HG03342 (cell line): ENCODE data around the gene ACOXL.

Experiments
- ATAC-seq: cut with Tn5 transposase; IDR thresholded peaks from one replicate; pipeline ENCODE4 v1.9.1; 2021; ENCODE audit warnings: mild to moderate bottlenecking, moderate library complexity; ENCODE audit not compliant: unreplicated experiment

ACOXL gene

DNA sequence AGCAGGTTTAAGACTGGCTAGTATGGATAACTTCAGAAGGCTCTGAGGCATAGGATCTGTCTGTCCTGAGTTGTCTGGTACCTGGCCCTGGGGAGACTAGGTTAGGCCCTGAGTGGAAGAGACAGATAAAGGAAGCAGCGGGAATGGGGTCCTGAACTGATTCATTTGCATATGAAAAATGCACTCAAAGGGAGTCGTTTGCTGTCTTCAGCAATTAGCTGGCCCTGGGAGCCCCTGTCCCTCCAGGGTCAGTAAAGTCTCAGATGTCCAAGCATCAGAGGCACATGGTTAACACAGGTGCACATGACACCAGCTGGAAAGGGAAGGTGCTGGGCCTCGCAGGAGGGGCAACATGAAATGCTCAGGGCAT, 172.4 kb downstream of the ACOXL start:
- ATAC-seq: no peak

DNA sequence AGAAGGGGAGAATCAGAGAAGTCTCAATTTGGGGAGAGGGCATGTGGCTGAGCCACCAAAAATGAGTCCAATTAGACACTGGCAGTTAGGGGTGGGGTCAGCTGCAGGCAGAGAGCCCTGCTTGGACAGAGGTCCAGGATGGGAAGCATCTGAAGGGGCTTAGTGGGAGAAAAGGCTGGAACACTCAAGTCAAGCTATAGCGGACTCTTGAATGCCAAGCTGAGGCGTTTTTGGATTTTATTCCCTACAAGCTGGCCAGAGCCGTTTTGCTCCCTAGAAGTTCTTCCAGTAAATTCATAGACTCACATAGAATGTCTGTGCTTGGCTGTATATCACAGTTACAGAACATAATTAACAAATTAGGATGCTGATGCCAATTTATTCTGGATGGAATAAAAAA, 172.8 kb downstream of the ACOXL start:
- no peak for ATAC-seq

DNA sequence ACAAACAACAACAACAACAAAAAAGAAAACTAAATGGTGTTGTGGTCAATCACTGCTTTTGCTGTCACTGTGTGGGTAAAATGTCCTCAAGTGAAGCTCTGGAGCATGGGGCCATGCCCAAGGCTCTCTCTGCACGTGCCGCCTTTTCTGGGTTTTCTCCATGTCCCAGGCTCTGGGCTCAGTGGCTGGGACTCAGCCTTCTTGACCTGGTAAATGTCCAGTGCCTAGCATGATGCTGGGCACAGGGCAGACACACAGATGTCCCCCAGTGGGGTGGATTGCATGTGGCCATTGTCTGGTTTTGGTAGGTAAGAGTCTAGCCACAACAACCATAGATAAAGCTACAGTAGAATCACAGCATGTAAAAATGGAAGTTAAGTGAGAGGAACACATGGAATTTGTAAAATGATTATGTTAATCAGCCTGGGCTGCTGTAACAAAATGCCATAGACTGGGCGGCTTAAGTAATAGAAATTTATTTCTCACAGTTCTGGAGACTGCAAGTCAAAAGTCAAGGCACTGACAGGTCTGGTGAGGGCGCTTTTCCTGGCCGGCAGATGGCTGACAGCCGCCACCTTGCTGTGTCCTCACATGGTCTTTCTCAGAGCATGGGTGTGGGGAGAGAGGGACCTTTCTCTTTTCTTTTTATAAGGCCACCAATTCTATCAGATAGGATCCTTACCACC, 174.4 kb downstream of the ACOXL start:
- ATAC-seq: no peak

DNA sequence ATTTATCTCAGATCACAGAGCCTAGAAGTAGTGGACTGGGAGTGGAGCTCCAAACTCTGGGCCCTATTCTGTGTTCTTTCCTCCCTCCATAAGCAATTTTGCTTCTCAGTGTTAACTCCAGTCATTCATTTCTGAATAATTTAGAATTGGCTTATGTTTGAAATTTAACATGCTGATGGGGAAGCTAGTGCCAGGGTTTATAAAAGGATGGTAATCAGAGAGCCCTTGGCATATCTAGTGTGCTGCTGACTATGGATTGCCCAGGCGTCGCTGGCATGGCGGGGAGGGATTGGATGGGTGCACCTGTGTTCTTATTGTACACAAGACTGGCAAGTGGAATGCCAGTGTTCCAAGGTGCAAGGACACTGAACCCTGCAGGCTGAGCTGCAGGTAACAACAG, 177.1 kb downstream of the ACOXL start:
- ATAC-seq: no peak

DNA sequence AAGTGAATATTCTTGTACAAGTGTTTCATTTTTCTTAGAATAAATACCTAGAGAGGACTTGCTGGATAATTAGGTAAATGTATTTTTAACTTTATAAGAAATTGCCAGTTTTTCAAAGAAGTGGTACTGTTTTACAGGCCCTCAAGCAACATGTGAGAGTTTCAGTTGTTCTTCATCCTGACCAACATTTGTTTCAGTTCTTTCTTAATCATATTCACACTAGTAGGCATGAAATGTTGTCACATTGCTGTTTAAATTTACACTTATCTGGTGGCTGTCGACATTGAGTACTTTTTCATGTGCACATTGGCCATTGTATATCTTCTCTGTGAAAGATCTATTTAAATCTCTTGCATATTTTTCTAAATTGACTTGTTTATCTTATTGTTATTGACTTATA, 178.1 kb downstream of the ACOXL start:
- ATAC-seq: no peak

DNA sequence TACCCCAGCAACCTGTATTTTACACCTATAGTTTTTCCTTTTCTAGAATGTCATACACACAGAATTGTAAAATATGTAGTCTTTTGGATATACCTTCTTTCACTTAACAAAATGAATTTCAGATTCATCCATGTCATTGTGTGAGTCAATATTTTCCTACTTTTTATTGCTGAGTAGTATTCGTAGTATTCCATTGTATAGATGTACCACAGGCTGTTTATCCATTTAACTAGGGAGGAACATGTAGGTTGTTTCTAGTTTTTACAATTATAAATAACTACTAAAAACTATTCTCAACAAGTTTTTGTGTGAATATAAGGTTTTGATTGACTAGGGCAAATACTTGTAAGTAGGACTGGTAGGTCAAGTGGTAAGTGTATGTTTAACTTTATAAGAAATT, 187.4 kb downstream of the ACOXL start:
- no peak for ATAC-seq

DNA sequence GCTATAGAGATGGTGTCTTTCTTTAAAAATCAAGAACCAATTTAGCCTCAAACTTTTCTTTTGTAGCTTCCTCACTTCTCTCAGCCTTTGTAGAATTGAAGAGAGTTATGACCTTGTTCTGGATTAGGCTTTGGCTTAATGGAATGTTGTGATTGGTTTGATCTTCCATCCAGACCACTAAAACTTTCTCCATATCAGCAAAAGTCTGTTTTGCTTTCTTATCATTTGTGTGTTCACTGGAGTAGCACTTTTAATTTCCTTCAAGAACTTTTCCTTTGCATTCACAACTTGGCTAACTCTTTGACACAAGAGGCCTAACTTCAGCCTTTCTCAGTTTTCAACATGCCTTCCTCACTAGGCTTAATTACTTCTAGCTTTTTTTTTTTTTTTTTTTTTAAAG, 193.1 kb downstream of the ACOXL start:
- ATAC-seq: no peak

DNA sequence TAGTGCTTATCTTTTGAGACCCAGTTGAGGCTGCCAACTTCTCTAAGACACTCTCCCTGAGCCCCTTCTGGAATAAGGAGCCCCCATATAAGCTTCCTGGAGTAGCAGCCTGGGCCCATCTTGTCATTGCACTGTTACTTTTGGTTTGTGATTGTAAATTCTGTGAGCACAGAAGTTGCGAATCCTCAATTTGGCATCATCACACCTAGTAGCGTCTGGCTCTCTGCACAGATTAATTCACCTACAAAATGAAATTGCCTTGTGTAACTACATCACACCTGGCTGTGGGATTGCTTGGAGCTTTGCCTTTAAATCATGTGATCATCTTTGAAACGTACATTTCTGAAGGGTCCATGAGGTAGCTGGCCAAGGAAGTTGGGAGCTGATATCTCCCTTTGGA, 195.2 kb downstream of the ACOXL start:
- ATAC-seq: no peak

DNA sequence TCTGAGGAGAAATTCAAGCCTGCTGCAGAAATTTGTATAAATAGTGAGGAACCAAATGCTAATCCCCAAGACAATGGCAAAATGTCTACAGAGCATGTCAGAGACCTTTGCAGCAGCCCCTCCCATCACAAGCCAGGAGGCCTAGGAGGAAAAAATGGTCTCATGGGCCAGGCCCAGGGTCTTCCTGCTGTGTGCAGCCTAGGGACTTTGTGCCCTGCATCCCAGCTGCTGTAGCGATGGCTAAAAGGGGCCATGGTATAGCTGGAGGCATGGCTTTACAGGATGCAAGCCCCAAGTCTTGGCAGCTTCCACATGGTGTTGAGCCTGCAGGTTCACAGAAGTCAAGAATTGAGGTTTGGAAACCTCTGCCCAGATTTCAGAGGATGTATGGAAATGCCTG, 197.2 kb downstream of the ACOXL start:
- ATAC-seq: no peak

DNA sequence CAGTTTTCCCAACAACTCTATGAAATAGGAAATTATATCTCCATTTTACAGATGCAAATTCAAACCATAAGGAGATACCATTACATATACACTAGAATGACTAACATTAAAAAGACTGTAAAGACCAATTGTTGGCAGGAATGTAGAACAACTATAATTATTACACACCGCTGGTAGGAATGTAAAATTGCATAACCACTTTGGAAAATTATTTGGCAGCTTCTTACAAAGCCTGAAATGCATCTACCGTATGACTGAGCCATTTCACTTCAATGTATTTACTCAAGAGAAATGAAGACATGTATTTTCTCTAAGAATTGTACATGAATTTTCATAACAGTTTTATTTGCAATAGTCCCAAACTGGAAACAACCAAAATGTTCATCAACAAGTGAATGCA, 199.3 kb downstream of the ACOXL start:
- ATAC-seq: no peak

DNA sequence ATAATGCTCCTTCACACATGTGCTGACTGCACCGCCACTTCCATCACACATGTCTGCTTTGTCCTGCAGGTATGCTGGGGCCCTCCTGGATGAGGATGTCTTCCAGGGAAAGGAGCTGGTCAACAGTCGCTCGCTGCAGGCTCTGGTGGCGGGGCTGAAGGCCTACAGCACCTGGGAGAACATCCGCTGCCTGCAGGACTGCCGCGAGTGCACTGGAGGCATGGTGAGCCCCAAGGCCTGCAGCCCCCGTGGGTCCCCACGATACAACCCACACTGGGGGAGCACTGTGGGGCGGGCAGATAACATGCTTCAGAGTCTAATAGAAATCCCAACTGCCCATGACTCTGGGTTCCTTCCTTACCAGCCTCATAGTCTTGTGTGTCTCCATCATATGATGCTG, 201.0 kb downstream of the ACOXL start:
- ATAC-seq: no peak

DNA sequence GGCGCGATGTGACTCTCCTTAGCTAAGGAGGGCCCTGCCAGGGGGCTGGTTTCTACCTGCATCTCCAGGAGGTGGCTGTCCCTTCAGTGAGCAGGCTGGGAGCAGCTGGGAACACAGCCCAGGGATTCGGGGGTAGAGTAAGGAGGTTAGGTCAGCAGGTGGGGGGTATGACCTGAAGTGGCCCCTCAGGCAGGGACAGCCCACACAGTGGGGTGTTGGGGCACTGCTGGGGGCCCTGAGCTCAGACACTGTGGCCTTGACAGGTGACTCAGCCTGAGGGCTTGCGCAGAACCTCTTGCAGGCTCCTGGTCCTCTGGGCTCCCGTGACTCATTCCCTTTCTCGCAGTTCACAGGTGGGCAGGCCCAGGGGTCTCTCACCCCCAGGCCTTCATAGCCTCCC, 202.6 kb downstream of the ACOXL start:
- ATAC-seq: no peak

DNA sequence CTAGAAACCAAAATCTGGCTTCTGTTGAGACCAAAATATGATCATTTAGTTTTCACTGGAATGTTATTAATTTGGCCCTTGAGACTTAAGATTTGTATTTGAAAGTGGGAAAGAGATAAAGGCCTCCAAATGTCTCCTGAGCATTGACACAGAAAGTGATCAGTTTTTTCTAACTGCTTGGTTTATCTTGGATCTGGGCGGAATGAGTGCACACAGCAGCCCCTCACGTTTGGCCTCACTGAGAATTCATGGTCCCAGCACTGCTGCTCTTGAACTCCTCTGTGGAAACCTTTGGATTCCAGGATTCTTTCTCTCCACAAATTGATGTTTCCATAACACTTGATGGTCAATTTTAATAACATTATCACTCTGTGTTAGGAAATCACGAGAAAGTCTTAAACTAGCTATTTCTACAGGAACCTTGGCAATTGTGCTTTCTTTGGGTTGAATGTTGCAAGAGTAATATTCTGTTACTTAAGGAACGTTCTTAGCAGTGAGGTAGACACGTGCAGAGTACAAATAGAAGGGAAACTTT, 208.1 kb downstream of the ACOXL start:
- ATAC-seq: no peak

DNA sequence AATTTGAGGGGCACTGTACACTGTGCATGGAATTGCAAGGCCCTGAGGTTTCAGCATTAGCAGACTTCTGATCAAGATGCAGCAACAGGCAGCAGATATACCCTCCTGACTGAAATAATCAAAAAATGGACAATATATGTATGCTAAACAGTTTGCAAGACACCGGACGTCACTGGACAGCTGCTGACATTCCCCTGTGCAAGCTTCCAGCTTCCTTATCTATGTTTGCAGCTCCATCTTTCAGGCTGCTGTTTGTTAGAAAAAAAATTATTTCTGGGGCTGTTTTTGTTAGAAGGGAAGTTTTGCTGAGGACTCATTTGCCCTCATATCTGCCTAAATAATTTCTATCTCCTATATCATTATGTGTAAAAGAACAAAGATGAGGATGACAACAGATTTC, 208.9 kb downstream of the ACOXL start:
- ATAC-seq: no peak

DNA sequence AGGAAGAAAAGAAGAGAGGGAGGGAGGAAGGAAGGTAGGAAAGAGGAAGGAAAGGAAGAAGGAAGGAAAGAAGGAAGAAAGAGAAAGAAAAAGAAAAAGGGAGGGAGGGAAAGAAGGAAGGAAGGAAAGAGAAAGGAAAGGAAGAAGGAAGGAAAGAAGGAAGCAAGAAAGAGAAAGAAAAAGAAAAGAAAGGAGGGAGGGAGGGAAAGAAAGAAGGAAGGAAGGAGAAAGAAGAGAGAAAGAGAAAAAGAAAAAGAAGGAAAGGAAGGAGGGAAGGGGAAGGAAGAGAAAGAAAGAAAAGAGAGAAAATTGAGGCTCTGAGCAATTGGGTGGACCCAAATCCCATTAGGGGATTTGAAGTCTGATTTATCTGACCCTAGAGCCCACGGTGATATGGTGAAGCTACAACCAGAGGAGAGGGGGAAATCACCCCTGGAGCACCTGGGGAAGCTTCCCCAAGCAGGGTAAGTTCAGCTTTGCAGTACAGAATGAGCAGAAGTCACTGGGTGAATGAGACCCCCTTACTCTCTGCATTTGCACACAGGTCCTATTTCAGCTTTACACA, 210.8 kb downstream of the ACOXL start:
- no peak for ATAC-seq

DNA sequence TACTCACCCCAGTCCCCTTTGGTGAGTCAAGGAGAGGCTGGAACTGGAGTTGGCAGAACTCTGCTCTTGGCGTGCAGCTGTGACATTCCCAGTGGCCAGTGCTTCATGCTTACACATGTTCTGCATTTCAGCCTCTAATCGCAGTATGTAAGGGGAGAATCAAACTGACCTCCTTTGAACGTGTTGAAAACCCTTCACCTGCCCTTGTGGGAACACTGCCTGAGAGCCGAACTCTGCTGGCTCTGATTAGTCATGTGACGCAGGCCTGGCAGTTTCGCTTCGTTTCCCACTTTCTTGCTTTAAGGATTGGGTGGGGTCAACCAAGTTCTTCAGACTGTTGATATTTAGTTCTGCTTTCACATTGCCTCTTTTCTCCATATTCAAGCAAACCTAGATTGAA, 214.5 kb downstream of the ACOXL start:
- ATAC-seq: no peak

DNA sequence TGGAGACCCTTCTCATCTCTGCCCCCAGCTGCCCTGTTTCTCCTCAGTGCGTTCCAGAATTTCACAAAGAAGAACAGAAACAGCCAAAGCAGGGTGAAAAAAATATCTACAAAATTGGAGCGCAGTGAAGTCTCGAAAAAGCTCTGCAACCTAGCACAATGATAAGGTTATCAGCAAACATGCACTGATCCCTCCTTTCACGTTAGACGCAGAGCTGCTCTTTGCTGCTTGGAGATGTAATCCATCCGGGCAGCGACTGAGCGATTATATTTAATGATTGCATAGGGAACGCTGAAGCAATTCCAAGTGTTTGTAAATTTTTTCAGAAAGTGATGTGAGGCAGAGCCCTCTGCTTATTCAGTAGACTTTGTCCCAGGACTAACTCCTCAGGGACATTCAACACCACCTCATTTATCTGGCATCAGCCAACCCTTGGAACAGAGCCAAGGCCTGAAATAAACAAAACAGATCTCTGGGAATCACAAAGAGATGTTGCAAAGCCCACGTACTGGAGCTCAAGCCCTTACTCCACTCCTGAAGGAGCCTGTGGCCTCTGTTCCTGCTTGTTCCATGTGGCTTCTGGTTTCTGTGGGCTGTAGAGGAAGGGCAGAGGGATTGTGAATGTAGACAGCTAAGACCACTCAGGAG, 215.8 kb downstream of the ACOXL start:
- no peak for ATAC-seq

DNA sequence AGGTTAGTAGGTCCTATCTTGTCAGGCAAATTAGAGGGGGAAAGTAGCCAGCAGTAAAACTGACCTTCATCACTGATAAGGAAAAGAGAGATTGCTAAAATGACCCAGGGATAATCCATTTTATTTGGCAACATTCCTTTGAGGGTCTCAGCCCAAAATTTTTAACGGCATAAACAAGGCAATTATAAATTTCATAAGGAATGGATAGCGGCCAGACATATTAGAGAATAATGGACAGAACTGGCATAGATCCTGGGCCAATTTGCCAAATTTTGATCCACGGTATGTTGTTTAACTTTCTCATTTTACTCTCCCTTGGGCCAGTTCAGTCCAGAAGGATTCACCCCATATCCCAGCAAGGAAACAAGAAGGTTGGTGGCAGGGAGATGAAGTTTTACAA, 217.9 kb downstream of the ACOXL start:
- ATAC-seq: no peak

DNA sequence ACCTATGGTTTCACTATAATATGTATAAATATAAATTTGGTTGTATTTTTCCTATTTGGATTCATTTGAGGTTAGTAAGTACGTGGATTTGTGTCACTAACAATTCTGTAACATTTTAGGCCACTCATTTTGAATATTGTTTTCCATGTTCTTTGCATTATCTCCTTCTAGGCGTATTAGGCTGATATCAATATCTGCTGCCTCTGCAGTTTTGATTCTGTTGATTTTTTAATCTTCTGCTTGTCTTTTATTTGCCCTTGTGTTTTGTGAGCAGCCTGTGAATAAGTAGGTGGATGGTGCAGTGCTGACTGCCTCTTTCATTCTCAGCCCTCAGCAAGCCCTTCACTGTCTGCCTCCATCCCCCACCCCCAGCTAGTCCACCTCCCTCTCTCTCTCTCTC, 222.7 kb downstream of the ACOXL start:
- no peak for ATAC-seq

DNA sequence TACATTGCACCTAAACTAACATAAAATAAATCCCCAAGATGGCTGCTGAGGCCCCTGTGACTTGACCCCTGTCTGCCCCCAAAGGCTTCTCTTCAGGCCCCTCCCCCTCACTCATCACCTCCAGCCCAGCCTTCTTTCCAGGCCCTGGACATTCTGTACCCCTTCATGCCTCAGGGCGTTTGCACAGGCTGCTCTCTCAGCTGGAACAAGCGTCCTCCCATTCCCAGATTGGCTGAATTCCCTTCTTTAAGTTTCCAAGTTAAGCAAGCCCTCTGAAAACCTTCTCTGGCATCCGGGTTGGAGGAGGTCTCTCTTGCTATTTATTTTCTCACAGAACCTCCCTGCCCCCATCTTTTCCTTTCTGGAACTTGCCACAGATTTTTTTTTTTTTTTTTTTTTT, 223.2 kb downstream of the ACOXL start:
- ATAC-seq: no peak

DNA sequence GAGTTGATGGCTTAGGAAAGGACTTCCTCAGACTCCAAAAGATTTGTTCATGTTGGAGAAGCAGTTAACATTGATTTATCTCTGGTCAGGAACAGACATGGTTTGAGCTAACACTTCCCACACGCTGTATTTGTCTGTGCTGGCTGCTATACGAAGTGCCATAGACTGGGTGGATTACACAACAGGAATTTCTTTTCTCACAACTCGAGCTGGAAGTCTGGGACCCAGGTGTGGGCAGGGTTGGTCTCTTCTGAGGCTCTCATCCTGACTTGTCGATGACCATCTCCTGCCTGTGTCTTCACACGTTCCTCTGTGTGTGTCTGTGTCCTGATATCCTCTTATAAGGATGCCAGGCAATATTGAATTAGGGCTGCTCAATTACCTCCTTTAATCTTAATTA, 224.9 kb downstream of the ACOXL start:
- no peak for ATAC-seq

DNA sequence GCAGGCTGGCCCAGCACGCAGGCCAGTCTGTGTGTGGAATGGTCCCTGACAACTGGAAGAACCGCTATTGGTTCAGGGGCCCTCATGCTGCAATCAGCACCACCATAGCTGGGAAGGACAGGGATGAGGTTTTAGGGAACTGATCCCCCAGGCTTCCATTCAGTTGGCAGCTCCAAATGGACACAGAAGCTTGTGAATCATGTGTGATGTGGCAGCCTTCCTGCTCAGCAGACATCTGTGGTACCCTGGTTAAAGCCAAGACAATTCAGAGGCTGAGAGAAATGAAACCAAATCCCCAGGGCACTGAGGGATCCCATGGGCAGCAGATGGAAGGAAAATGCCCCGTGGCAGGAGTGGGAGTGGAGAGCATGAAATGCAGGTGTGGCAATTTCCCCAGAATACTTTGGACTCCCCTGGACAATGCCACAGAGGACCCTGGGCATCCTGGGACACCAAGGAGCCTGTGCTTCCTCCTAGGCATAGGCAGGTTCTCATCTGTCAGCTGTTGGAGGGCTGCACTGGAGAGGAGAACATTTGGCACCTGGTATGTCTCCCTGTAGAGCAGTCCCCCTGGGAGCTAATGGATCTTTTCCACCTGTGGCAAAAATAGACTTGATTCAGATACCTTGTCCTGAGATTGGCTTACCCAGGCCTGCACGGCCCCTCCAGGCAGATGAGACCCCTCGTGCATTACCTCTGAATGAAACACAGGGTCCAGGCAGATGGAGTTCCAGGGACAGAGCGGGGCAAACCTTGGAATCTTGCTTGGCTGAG, 226.2 kb downstream of the ACOXL start:
- no peak for ATAC-seq
